H1 (cell line): ENCODE data around the gene FANCL. TPM values are rescaled to one million over a fixed set of nuclear protein-coding genes. Genes with fewer than 3 reads are reported as not detected.
"Not testable (repeated sequence)": the region's sequence is repeated elsewhere in the genome, so short reads cannot be mapped to it uniquely, and the experiment has no call there.

Source experiments
- CTCF ChIA-PET: fragments of 300-600 bp; sonication (Branson Sonifier 250); formaldehyde crosslinking; loops from one replicate; lab custom pipeline; 2021; ENCODE audit not compliant: partially characterized antibody; lab: Charles Lee
- POLR2A ChIA-PET: fragments of 300-600 bp; sonication (Branson Sonifier 250); formaldehyde crosslinking; loops from one replicate; lab custom pipeline; 2021; ENCODE audit warnings: inconsistent platforms; ENCODE audit not compliant: partially characterized antibody; lab: Charles Lee
- DNase-seq, 2 experiments: peaks; one replicate each; pipeline versions ENCODE4 v3.0.0 to v3.0.0-alpha.2; 2010 to 2022; ENCODE audit warnings: low spot score in 2 of 2, low read depth in 1 of 2, mixed read lengths in 1 of 2
- FAIRE-seq: peaks from 2 replicates; lab custom pipeline; 2011; peaks lifted over from hg19 to GRCh38; lab: Jason Lieb, UNC
- H2AFZ ChIP-seq: 2 replicates; pipeline ENCODE4 v1.8.1; 2012; ENCODE audit warnings: low read length, inconsistent platforms
- H2AK5ac ChIP-seq: 2 replicates; pipeline ENCODE4 v1.6.1; 2013; ENCODE audit warnings: low read depth, low read length
- H2BK120ac ChIP-seq: replicated peaks from 2 replicates; pipeline ENCODE3; 2013; ENCODE audit warnings: low read depth, low read length, inconsistent platforms
- H2BK12ac ChIP-seq: 2 replicates; pipeline ENCODE4 v1.6.1; 2013; ENCODE audit warnings: low read depth, low read length
- H2BK15ac ChIP-seq: 2 replicates; pipeline ENCODE4 v1.6.1; 2013; ENCODE audit warnings: low read length
- H2BK20ac ChIP-seq: 2 replicates; pipeline ENCODE4 v1.6.1; 2013; ENCODE audit warnings: low read length
- H2BK5ac ChIP-seq: 2 replicates; pipeline ENCODE4 v1.6.1; 2013; ENCODE audit warnings: low read depth, low read length
- H3K14ac ChIP-seq: 2 replicates; pipeline ENCODE4 v1.6.1; 2013; ENCODE audit warnings: inconsistent platforms; ENCODE audit not compliant: insufficient read length
- H3K18ac ChIP-seq: 2 replicates; pipeline ENCODE4 v1.6.1; 2013; ENCODE audit warnings: low read length; ENCODE audit errors: extremely low read depth
- H3K23ac ChIP-seq: 2 replicates; pipeline ENCODE4 v1.6.1; 2013; ENCODE audit warnings: inconsistent platforms; ENCODE audit not compliant: insufficient read length
- H3K23me2 ChIP-seq: 2 replicates; pipeline ENCODE4 v1.6.1; 2013; ENCODE audit warnings: low read depth, low read length
- H3K27ac ChIP-seq: 2 replicates; pipeline ENCODE4 v1.6.1; 2011; ENCODE audit warnings: low read depth, low read length, inconsistent platforms
- H3K27me3 ChIP-seq, 4 experiments: replicated peaks in 1 of 4; 1 replicate in 1 of 4; 2 replicates in 3 of 4; pipeline versions ENCODE4 v1.6.1 to v1.8.1; 2011 to 2013; ENCODE audit warnings: low read length in 3 of 4, mild to moderate bottlenecking in 3 of 4, inconsistent platforms in 2 of 4, mixed read lengths in 2 of 4, moderate library complexity in 1 of 4; ENCODE audit not compliant: control insufficient read depth in 3 of 4, insufficient read depth in 3 of 4; ENCODE audit errors: extremely low read depth in 1 of 4
- H3K36me3 ChIP-seq, 4 experiments: 2 replicates each; pipeline versions ENCODE4 v1.6.1 to v1.8.1; 2011 to 2013; ENCODE audit warnings: mild to moderate bottlenecking in 4 of 4, low read length in 3 of 4, moderate library complexity in 2 of 4, control low read depth in 1 of 4, inconsistent platforms in 1 of 4; ENCODE audit not compliant: insufficient read depth in 4 of 4, control insufficient read depth in 2 of 4
- H3K4ac ChIP-seq: replicated peaks from 2 replicates; pipeline ENCODE3; 2013; ENCODE audit warnings: low read length, low read depth, mixed read lengths, inconsistent platforms; ENCODE audit not compliant: insufficient read length
- H3K4me1 ChIP-seq, 4 experiments: replicated peaks in 1 of 4; 1 replicate in 1 of 4; 2 replicates in 3 of 4; pipeline versions ENCODE4 v1.6.1 to v1.8.1; 2011 to 2013; ENCODE audit warnings: low read length in 3 of 4, inconsistent platforms in 2 of 4, mixed read lengths in 1 of 4; ENCODE audit not compliant: insufficient read depth in 4 of 4, control insufficient read depth in 3 of 4
- H3K4me2 ChIP-seq, 2 experiments: 2 replicates each; pipeline versions ENCODE4 v1.6.1 to v1.8.1; 2011 to 2013; ENCODE audit warnings: low read depth in 2 of 2, low read length in 2 of 2, control low read depth in 1 of 2, inconsistent platforms in 1 of 2, mild to moderate bottlenecking in 1 of 2; ENCODE audit not compliant: insufficient read depth in 1 of 2
- H3K4me3 ChIP-seq, 4 experiments: fragments of 200-600, 300-600 bp in 1 of 4; sonication (generic), shearing (Covaris generic), sonication (Bioruptor Twin) in 1 of 4; 2 replicates each; pipeline versions ENCODE4 v1.5.1 to v1.8.1; 2011 to 2016; ENCODE audit warnings: low read length in 4 of 4, low read depth in 3 of 4, control low read depth in 2 of 4, inconsistent platforms in 2 of 4, mild to moderate bottlenecking in 2 of 4, mixed read lengths in 1 of 4, moderate library complexity in 1 of 4; ENCODE audit not compliant: insufficient read depth in 2 of 4; ENCODE audit errors: extremely low read depth in 1 of 4
- H3K56ac ChIP-seq: replicated peaks from 2 replicates; pipeline ENCODE3; 2013; ENCODE audit warnings: low read depth, mild to moderate bottlenecking, mixed read lengths, low read length, inconsistent platforms; ENCODE audit not compliant: insufficient read length
- H3K79me1 ChIP-seq: 2 replicates; pipeline ENCODE4 v1.6.1; 2013; ENCODE audit warnings: low read depth, low read length, control low read depth
- H3K79me2 ChIP-seq, 2 experiments: 2 replicates each; pipeline versions ENCODE4 v1.6.1 to v1.8.1; 2012 to 2013; ENCODE audit warnings: low read length in 2 of 2, mild to moderate bottlenecking in 2 of 2, inconsistent platforms in 1 of 2; ENCODE audit not compliant: insufficient read depth in 2 of 2, control insufficient read depth in 1 of 2
- H3K9ac ChIP-seq, 4 experiments: replicated peaks in 1 of 4; 1 replicate in 1 of 4; 2 replicates in 3 of 4; pipeline versions ENCODE4 v1.6.1 to v1.8.1; 2011 to 2013; ENCODE audit warnings: low read depth in 3 of 4, low read length in 3 of 4, control low read depth in 2 of 4, mild to moderate bottlenecking in 2 of 4, moderate library complexity in 2 of 4, inconsistent platforms in 1 of 4; ENCODE audit errors: extremely low read depth in 1 of 4
- H3K9me3 ChIP-seq, 2 experiments: 2 replicates each; pipeline versions ENCODE4 v1.6.1 to v1.8.1; 2012 to 2013; ENCODE audit warnings: mild to moderate bottlenecking in 2 of 2, moderate library complexity in 2 of 2, control low read depth in 1 of 2, inconsistent platforms in 1 of 2, low read depth in 1 of 2, low read length in 1 of 2, mixed read lengths in 1 of 2; ENCODE audit not compliant: insufficient read depth in 2 of 2
- H4K20me1 ChIP-seq, 2 experiments: replicated peaks in 1 of 2; 2 replicates each; pipeline versions ENCODE3 to v1.8.1; 2011 to 2013; ENCODE audit warnings: inconsistent platforms in 2 of 2, low read length in 2 of 2, mild to moderate bottlenecking in 1 of 2; ENCODE audit not compliant: insufficient read depth in 2 of 2, control insufficient read depth in 1 of 2
- H4K5ac ChIP-seq: 2 replicates; pipeline ENCODE4 v1.6.1; 2013; ENCODE audit warnings: low read length, low read depth, mixed read lengths, inconsistent platforms; ENCODE audit not compliant: insufficient read length
- H4K8ac ChIP-seq: 2 replicates; pipeline ENCODE4 v1.8.0; 2013; ENCODE audit warnings: mild to moderate bottlenecking, moderate library complexity, low read length, inconsistent platforms; ENCODE audit not compliant: insufficient read depth; ENCODE audit errors: extremely low read depth
- H4K91ac ChIP-seq: replicated peaks from 2 replicates; pipeline ENCODE3; 2013; ENCODE audit warnings: low read length, mixed read lengths, inconsistent platforms; ENCODE audit not compliant: insufficient read length
- KDM1A ChIP-seq: fragments of 200-600, 300-600 bp; sonication (generic); IDR thresholded peaks from 2 replicates; pipeline ENCODE4 v1.7.1; 2016; ENCODE audit warnings: mild to moderate bottlenecking, low read length, borderline replicate concordance
- WGBS, 2 experiments: shearing (Covaris generic) in 1 of 2; methylation state at CpG; one replicate each; pipeline versions ENCODE4 v1.1.6 to v1.1.7; 2013 to 2015; ENCODE audit warnings: low lambda C conversion rate in 2 of 2, mixed read lengths in 2 of 2, inconsistent platforms in 1 of 2, low coverage in 1 of 2, missing lambda C conversion rate in 1 of 2; ENCODE audit not compliant: insufficient replicate concordance in 2 of 2, insufficient coverage in 1 of 2, insufficient read length in 1 of 2; ENCODE audit errors: extremely low coverage in 1 of 2, missing lambda C conversion rate in 1 of 2; 5-methylcytosine and 5-hydroxymethylcytosine counted together
- polyA plus RNA-seq, 7 experiments: library from polyadenylated mRNA; depleted of rRNA in 3 of 7; stranded (reverse) in 5 of 7; unstranded in 2 of 7; fragments of >200 nt in 5 of 7; fragments of 200-250 nt in 2 of 7; gene quantifications; 1 replicate in 5 of 7; 2 replicates in 1 of 7; 4 replicates in 1 of 7; pipeline versions ENCODE4 v1.2.1 to v1.2.3, GENCODE V29; 2011 to 2013; ENCODE audit warnings: missing spikeins in 2 of 7, mixed read lengths in 2 of 7
- total RNA-seq: library from RNA; stranded (reverse); fragmentation: NEBNext Ultra II Directional; extraction: Animal tissue kit (Norgen Biotek cat#: 25700); gene quantifications from 2 replicates; pipeline ENCODE4 v1.2.1, GENCODE V29; 2021

The FANCL gene
- total and polyA plus RNA-seq, 2 of the 8 experiments (the other 6 are each of a cell fraction or from before 2014, with no cell fraction given): 38.7 to 55.9 TPM

- not testable (repeated sequence) for H3K27me3 ChIP-seq, H3K18ac ChIP-seq, H4K91ac ChIP-seq, H2BK15ac ChIP-seq, FAIRE-seq, H3K23me2 ChIP-seq, H2AFZ ChIP-seq, H2BK12ac ChIP-seq, H2BK5ac ChIP-seq, H3K4me3 ChIP-seq, H4K5ac ChIP-seq, DNase-seq, H4K20me1 ChIP-seq, H3K79me2 ChIP-seq, H3K4ac ChIP-seq, H3K27ac ChIP-seq, H3K79me1 ChIP-seq, H3K23ac ChIP-seq, H2BK120ac ChIP-seq, H3K4me2 ChIP-seq, H3K56ac ChIP-seq, H4K8ac ChIP-seq, H3K9ac ChIP-seq, H3K9me3 ChIP-seq, H2BK20ac ChIP-seq, H3K4me1 ChIP-seq, H2AK5ac ChIP-seq, H3K14ac ChIP-seq
- ChIA-PET CTCF (interaction anchor here (0.9 kb wide), 1 partner anchor 427 kb away, joined by 3 read pairs; no protein-coding TSS in a partner anchor), POLR2A (interaction anchor here (1.4 kb wide), 1 partner anchor 44 kb away, joined by 3 read pairs; no protein-coding TSS in a partner anchor)
- TF ChIP-seq KDM1A: 0 out of 2 replicates have a peak, but pooled peaks have one; percentile 20
- WGBS, 2 experiments: 92% methylated on average over 6 of the region's 6 CpGs; no CpG with 5 or more reads in 1 of the 2 experiments
- H3K36me3 ChIP-seq: peaks cover 0 to 22% (median 8%) of the 10 kb centered on the region in 4 experiments; a peak in 6 of 8 replicates
These were observed 54.1 kb downstream of the FANCL start for GRCh38 chr2:58187022-58187421.
